Stimulated activated CD4-positive, alpha-beta T cell treated with anti-CD3 and anti-CD28 coated beads, Interleukin-1b, Interleukin-23, amount 100 ng/mL, for 1 hour (primary cell): ENCODE data around the gene TXNDC15.
"Not testable (repeated sequence)": the region's sequence is repeated elsewhere in the genome, so short reads cannot be mapped to it uniquely, and the experiment has no call there.

ENCODE experiments used
- DNase-seq, 2 donors: peaks; one replicate each; pipeline ENCODE4 v3.0.0-alpha.2; 2020; ENCODE audit warnings: low read depth in 2 of 2

TXNDC15 gene

GRCh38 chr5:134877159-134877558, 3.0 kb downstream of the TXNDC15 start:
- no peak for DNase-seq

GRCh38 chr5:134878403-134878802, 4.2 kb downstream of the TXNDC15 start:
- DNase-seq: no peak

GRCh38 chr5:134879456-134879855, 5.3 kb downstream of the TXNDC15 start:
- DNase-seq: no peak

DNA sequence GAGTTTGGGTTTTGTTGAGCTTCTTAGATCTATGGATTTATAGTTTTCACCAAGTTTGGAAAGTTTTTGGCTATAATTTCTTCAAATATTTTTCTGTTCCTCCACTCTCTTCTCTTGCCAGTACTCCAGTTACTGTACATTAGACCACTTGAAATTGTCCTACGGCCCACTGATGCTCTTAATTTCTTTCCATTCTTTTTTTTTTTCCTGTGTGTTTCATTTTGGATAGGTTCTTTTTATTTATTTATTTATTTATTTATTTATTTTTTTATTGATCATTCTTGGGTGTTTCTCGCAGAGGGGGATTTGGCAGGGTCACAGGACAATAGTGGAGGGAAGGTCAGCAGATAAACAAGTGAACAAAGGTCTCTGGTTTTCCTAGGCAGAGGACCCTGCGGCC, 6.8 kb downstream of the TXNDC15 start:
- not testable (repeated sequence) for DNase-seq

GRCh38 chr5:134881711-134882110, 7.5 kb downstream of the TXNDC15 start:
- DNase-seq: not testable (repeated sequence)

DNA sequence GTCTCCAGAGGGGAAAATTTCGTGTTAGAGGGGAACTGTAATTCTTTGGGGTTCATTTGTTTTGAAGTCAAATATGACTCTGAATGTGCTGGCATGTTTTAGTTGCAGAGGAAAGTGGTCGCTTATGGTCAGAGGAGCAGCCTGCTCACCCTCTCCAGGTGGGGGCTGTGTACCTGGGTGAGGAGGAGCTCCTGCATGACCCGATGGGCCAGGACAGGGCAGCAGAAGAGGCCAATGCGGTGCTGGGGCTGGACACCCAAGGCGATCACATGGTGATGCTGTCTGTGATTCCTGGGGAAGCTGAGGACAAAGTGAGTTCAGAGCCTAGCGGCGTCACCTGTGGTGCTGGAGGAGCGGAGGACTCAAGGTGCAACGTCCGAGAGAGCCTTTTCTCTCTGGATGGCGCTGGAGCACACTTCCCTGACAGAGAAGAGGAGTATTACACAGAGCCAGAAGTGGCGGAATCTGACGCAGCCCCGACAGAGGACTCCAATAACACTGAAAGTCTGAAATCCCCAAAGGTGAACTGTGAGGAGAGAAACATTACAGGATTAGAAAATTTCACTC, 13.5 kb downstream of the TXNDC15 start:
- DNase-seq: no peak

DNA sequence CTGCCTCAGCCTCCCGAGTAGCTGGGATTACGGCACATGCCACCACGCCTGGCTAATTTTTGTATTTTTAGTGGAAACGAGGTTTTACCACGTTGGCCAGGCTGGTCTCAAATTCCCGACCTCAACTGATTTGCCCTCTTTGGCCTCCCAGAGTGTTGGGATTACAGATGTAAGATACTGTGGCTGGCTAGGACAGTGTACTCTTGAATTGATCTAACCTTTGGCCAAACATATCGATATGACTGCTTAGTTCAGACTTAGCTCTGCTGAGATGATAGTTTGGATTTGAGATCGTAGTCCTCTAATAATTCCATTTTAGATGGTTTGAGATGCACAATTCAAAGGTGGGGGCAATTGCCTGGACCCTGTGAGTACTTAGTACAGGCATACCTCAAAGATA, 15.2 kb downstream of the TXNDC15 start:
- DNase-seq: no peak

- no peak for DNase-seq
Observed at GRCh38 chr5:134891473-134891872, 17.3 kb downstream of the TXNDC15 start.

DNA sequence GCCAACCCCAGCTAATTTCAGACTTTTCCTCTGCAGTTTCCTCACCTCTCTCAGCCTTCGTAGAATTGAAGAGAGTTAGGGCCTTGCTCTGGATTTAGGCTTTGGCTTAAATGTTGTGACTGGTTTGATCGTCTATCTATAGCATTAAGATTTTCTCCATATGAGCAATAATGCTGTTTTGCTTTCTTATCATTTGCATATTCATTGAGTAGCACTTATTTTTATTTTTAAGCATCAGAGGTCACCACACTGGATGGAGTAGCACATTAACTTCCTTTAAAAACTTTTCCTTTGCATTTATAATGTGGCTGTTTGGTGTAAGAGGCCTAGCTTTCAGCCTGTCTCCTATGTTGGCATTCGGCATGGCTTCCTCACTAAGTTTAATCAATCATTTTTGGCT, 18.1 kb downstream of the TXNDC15 start:
- DNase-seq: no peak

- no peak for DNase-seq
Observed at GRCh38 chr5:134892926-134893325, 18.8 kb downstream of the TXNDC15 start.

GRCh38 chr5:134893748-134894505, 19.8 kb downstream of the TXNDC15 start:
- DNase-seq: no peak

- no peak for DNase-seq
Observed at GRCh38 chr5:134902071-134902801, 28.1 kb downstream of the TXNDC15 start.

- DNase-seq: peak; percentile 80 to 86
Observed at GRCh38 chr5:134904610-134905245, 30.6 kb downstream of the TXNDC15 start, which contains the start of gene PCBD2. Gene PCBD2, plus strand, starts transcription at chr5:134905131. Its CDS starts 9 bp downstream, at chr5:134905140.

DNA sequence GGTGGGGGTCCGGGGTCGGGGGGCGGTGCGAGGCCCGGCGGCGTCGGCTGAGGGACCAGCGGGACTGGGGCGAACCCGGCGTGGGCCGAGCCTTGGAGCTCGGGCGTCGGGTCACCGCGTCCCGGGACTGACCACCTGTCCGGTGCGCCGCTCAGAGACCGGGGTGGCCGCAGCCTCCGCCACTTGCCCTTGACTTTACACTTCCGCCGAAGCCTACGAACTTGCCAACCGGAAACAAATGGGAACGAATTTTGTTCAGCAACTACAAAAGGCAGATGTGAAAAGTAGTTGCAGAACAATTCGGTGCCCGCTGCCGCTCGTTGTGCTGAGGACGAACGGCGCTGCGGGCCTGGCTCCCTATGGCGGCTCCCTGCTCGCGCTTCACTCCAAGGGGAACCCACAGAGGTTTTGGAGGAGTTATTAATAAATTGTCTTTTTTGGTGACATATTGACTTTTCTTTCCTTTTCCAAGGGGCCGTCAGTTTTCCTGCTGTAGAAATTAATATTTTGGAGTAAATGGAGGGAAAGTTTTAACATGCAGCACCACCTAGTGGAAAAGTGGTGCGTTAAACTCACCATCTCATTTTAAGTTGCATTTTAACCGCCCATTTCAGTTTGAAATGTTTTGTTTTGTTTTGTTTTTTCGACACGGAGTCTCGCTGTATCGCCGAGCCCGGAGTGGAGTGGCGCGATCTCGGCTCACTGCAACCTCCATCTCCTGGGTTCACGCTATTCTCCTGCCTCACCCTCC, 31.2 kb downstream of the TXNDC15 start:
- DNase-seq: peak; percentile 14 to 24

GRCh38 chr5:134906811-134907210, 32.6 kb downstream of the TXNDC15 start:
- DNase-seq: no peak

DNA sequence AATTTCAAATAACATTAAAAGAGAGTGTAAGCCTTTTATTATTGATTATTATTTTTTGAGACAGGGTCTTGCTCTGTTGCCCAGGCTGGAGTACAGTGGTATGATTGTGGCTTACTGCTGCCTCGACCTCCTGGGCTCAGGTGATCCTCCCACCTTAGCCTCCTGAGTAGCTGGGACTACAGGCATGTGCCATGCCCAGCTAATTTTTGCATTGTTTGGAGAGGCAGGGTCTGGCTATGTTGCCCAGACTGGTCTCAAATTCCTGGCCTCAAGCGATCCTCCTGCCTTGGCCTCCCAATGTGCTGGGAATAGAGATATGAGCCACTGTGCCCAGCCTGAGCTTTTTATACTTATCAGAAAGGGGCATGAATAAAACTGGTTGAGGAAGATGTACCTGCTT, 36.6 kb downstream of the TXNDC15 start:
- DNase-seq: not testable (repeated sequence)

GRCh38 chr5:134911285-134912206, 37.4 kb downstream of the TXNDC15 start:
- no peak for DNase-seq

GRCh38 chr5:134913254-134913653, 39.1 kb downstream of the TXNDC15 start:
- no peak for DNase-seq

- no peak for DNase-seq
Observed at GRCh38 chr5:134913795-134914194, 39.6 kb downstream of the TXNDC15 start.

DNA sequence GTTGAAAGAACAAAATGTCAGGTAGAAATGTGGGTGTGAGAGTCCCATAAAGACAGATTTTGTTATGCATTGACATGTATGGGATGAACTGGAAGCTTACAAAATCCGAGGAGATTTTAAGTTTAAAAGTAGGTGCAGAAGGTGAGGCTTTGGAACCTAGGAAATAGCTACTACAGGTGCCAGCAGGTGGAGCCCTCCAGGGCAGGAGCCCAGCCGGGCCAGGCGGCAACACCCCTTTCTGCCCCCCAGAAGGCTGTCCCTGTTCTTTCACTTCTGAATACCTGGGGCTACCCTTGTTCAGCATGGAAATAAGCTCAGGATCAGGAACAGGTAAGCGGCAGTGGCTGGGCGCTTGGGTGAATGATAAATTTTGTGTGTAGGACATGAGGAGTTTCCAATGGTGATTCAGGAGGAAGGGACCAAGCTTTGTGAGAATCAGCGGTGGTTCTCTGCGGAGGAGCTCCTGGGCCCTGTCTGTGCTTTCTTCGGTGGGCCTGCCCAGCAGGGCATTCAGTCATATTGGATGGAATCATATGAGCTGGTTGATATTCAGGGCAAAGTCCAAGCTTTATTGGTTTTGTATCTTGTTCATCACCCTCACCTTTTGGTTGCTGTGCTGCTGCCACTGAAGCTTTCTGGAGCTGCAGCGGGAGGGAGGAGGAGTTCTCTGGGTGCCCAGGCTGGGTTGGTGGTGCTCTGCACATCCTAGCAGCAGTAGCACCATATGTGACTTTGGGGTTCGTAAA, 43.1 kb downstream of the TXNDC15 start:
- DNase-seq: no peak
